MM.1S (cell line): Measurements from ENCODE around the gene SCRN2.

ENCODE experiments used
- EZH2 ChIP-seq: fragments of 300-600 bp; sonication (generic); optimal IDR thresholded peaks from 2 replicates; pipeline ENCODE3; 2017; ENCODE audit warnings: low read depth, mild to moderate bottlenecking, antibody characterized with exemption, low read length, mixed read lengths
- TF ChIP-seq, protein P1 (sequence below): fragments of 300-600 bp; sonication (generic); IDR thresholded peaks from 2 replicates; pipeline ENCODE4 v1.5.1; 2016; ENCODE audit warnings: antibody characterized with exemption, low read length, mixed read lengths

GRCh38 chr17:47831003-47831933, 9.8 kb downstream of the SCRN2 start, which contains the start of the genes LRRC46 and MRPL10:
- TF ChIP-seq, protein P1, sequence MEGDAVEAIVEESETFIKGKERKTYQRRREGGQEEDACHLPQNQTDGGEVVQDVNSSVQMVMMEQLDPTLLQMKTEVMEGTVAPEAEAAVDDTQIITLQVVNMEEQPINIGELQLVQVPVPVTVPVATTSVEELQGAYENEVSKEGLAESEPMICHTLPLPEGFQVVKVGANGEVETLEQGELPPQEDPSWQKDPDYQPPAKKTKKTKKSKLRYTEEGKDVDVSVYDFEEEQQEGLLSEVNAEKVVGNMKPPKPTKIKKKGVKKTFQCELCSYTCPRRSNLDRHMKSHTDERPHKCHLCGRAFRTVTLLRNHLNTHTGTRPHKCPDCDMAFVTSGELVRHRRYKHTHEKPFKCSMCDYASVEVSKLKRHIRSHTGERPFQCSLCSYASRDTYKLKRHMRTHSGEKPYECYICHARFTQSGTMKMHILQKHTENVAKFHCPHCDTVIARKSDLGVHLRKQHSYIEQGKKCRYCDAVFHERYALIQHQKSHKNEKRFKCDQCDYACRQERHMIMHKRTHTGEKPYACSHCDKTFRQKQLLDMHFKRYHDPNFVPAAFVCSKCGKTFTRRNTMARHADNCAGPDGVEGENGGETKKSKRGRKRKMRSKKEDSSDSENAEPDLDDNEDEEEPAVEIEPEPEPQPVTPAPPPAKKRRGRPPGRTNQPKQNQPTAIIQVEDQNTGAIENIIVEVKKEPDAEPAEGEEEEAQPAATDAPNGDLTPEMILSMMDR, result peak; percentile 35
- TF ChIP-seq EZH2, result no peak
